ENCODE measurements around the gene POLR1E. TPM values are rescaled to one million over a fixed set of nuclear protein-coding genes. Genes with fewer than 3 reads are reported as not detected.

The POLR1E gene
- polyA plus RNA-seq, 1 donor (not counting 4 experiments of a cell fraction or from before 2014, with no cell fraction given) = 44.4 TPM

DNA sequence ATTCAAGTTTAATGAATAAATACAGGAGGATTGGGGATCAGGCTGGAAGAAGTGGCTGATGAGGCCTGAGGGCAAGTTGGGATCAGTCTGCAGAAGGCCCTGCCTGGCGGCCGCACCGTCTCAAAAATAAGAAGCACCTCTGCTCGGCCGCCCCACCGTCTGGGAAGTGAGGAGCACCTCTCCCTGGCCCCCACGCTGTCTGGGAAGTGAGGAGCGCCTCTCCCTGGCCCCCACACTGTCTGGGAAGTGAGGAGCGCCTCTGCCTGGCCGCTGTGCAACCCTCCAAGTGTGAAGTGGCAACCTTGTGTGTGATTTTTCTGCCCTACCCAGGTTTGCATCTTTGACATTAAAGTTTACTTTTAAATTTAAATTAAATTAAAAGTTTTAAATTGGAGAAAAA, 35.4 kb downstream of the POLR1E start:
- Histone ChIP-seq H3K27ac (ENCODE audit: control insufficient read depth, insufficient read depth, low read length) (no peak overlapping the region), H3K4me3 (ENCODE audit: control insufficient read depth in 2 of 3, extremely low read depth in 1 of 3, insufficient read depth in 2 of 3, low read depth in 1 of 3, low read length in 3 of 3) (no peak overlapping the region), H3K9ac (ENCODE audit: control insufficient read depth, extremely low read depth, insufficient read depth, low read length) (no peak overlapping the region), H3K4me2 (ENCODE audit: control insufficient read depth, extremely low read depth, insufficient read depth, low read depth, low read length) (no peak overlapping the region), H4K20me1 (ENCODE audit: control insufficient read depth, extremely low read depth, insufficient read depth, low read length) (no peaks in the 10 kb centered on the region), H2AFZ (ENCODE audit: control insufficient read depth, low read length) (no peak overlapping the region), H3K27me3 (ENCODE audit: control insufficient read depth, extremely low read depth, insufficient read depth, low read length) (no peaks in the 10 kb centered on the region), H3K9me1 (ENCODE audit: control insufficient read depth, extremely low read depth, insufficient read depth, low read length) (no peaks in the 10 kb centered on the region), H3K9me3 (ENCODE audit: control insufficient read depth, low read depth, low read length) (no peaks in the 10 kb centered on the region), H3K4me1 (ENCODE audit: control insufficient read depth, extremely low read depth, insufficient read depth, low read length) (no peaks in the 10 kb centered on the region), H3K36me3 (ENCODE audit: control insufficient read depth in 2 of 2, extremely low read depth in 1 of 2, insufficient read depth in 2 of 2, low read length in 2 of 2) (peaks cover 2 to 24% of the 10 kb centered on the region in 2 experiments), H3K79me2 (ENCODE audit: control insufficient read depth, insufficient read depth, low read length) (no peaks in the 10 kb centered on the region)
- dilution Hi-C loops (cut with MboI; ENCODE audit: extremely low pct_ligation_motif_present, low sequenced_read_pairs) = no loop called here
- DNase-seq (ENCODE audit: low read depth, low spot score) (no peak), FAIRE-seq (no peak)
- TF ChIP-seq EZH2 (IDR thresholded peaks at IDR 0.05; ENCODE audit: low read length) = no peak
- TF ChIP-seq, protein P1, sequence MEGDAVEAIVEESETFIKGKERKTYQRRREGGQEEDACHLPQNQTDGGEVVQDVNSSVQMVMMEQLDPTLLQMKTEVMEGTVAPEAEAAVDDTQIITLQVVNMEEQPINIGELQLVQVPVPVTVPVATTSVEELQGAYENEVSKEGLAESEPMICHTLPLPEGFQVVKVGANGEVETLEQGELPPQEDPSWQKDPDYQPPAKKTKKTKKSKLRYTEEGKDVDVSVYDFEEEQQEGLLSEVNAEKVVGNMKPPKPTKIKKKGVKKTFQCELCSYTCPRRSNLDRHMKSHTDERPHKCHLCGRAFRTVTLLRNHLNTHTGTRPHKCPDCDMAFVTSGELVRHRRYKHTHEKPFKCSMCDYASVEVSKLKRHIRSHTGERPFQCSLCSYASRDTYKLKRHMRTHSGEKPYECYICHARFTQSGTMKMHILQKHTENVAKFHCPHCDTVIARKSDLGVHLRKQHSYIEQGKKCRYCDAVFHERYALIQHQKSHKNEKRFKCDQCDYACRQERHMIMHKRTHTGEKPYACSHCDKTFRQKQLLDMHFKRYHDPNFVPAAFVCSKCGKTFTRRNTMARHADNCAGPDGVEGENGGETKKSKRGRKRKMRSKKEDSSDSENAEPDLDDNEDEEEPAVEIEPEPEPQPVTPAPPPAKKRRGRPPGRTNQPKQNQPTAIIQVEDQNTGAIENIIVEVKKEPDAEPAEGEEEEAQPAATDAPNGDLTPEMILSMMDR (optimal IDR thresholded peaks at IDR 0.05 in 1 of 3, IDR thresholded peaks at IDR 0.05 in 1 of 3, conservative IDR thresholded peaks at IDR 0.05 in 1 of 3; ENCODE audit: extremely low read depth in 1 of 3, insufficient read depth in 2 of 3, low read length in 3 of 3) = no peak

DNA sequence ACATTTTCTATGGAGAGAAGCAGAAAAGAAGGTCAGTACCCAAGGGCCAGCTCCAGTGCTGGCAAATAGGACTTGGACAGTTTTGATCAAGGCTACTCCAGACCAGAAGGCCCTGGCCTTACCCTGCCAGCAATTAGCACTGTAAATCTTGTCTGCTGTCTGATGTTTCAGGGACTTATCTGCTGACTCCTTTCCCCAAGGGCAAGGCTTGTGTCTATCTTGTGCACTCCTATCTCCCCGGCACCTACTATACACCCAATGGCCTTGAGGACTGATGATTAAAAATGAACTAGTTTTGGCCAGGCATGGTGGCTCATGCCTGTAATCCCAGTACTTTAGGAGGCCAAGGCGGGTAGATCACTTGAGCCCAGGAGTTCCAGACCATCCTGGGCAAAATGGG, 37.2 kb downstream of the POLR1E start:
- Histone ChIP-seq H3K36me3 (ENCODE audit: control insufficient read depth in 2 of 2, extremely low read depth in 1 of 2, insufficient read depth in 2 of 2, low read length in 2 of 2) (peaks cover 2 to 23% of the 10 kb centered on the region in 2 experiments), H2AFZ (ENCODE audit: control insufficient read depth, low read length) (no peak overlapping the region), H4K20me1 (ENCODE audit: control insufficient read depth, extremely low read depth, insufficient read depth, low read length) (no peaks in the 10 kb centered on the region), H3K27me3 (ENCODE audit: control insufficient read depth, extremely low read depth, insufficient read depth, low read length) (no peaks in the 10 kb centered on the region), H3K9me1 (ENCODE audit: control insufficient read depth, extremely low read depth, insufficient read depth, low read length) (no peaks in the 10 kb centered on the region), H3K27ac (ENCODE audit: control insufficient read depth, insufficient read depth, low read length) (no peak overlapping the region), H3K9ac (ENCODE audit: control insufficient read depth, extremely low read depth, insufficient read depth, low read length) (no peak overlapping the region), H3K4me2 (ENCODE audit: control insufficient read depth, extremely low read depth, insufficient read depth, low read depth, low read length) (no peak overlapping the region), H3K79me2 (ENCODE audit: control insufficient read depth, insufficient read depth, low read length) (no peaks in the 10 kb centered on the region), H3K4me1 (ENCODE audit: control insufficient read depth, extremely low read depth, insufficient read depth, low read length) (no peaks in the 10 kb centered on the region), H3K4me3 (ENCODE audit: control insufficient read depth in 2 of 3, extremely low read depth in 1 of 3, insufficient read depth in 2 of 3, low read depth in 1 of 3, low read length in 3 of 3) (no peak overlapping the region), H3K9me3 (ENCODE audit: control insufficient read depth, low read depth, low read length) (no peaks in the 10 kb centered on the region)
- TF ChIP-seq EZH2 (IDR thresholded peaks at IDR 0.05; ENCODE audit: low read length) = no peak
- TF ChIP-seq, protein P1 (optimal IDR thresholded peaks at IDR 0.05 in 1 of 3, IDR thresholded peaks at IDR 0.05 in 1 of 3, conservative IDR thresholded peaks at IDR 0.05 in 1 of 3; ENCODE audit: extremely low read depth in 1 of 3, insufficient read depth in 2 of 3, low read length in 3 of 3) = no peak
- FAIRE-seq (no peak), DNase-seq (ENCODE audit: low read depth, low spot score) (no peak)
- dilution Hi-C loops (cut with MboI; ENCODE audit: extremely low pct_ligation_motif_present, low sequenced_read_pairs) = no loop called here

Measured in keratinocyte (primary cell).